ENCODE measurements around the gene RDH14.
A peak's percentile ranks its signal among the peaks of the same experiment; 100 is the strongest.

RDH14 gene

DNA sequence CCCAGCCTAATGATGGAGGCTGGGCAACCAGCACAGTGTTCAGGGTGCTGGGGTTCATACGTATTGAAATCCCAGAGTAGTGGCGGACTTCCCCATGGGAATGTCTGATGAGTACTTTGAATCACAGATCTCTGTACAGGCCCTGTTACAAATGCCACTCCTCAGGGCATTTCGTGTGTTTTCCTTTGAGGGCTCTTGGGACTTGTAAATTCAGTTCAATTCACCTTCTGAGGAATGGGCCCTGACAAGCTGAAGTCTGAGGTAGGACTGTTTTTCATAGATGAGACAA, 288 bp upstream of the RDH14 start:
- DNase-seq (ENCODE audit: low read depth): no peak

DNA sequence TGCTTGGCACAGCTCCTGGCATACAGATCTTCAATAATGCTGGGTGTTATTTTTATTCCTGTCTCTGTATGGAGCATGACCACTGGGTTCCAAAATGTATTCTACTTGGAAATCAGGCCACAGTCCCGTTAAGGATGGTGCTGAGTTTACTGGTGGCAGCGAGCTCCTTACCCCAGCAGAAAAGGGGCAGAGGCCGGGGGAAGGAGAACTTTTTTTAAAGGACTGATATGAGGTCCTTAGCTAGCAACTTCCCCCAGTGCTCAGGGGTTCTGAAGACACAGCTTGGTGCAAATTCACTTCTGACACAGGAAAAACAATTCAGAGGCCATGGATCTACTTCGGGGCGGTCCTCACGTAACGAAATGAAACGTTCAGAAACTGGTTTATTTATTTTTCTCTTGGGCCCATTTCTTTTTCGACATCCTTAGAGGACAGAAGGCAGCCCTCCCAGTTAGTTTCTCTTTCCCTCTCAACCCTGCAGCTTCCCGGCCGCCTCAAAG, 872 bp downstream of the RDH14 start:
- DNase-seq (ENCODE audit: low read depth): no peak

DNA sequence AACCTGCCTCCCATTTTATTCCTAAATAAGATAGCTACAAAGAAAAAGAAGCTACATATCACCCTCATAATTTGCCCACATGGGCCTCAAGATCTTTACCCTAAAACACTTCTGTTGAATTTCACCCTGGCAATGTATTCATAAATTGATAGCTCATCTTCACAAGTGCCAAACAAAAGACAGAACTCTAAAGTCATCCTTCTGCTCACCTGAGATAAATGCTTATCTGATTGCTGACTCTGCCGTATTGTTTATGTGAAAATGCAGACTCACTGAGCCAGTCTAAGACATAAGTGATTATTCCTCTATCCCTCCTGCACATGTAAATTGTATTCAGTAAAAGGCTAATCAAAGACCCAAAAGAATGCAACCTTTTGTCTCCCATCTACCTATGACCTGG, 2.0 kb downstream of the RDH14 start:
- no peak for DNase-seq (ENCODE audit: low read depth)

DNA sequence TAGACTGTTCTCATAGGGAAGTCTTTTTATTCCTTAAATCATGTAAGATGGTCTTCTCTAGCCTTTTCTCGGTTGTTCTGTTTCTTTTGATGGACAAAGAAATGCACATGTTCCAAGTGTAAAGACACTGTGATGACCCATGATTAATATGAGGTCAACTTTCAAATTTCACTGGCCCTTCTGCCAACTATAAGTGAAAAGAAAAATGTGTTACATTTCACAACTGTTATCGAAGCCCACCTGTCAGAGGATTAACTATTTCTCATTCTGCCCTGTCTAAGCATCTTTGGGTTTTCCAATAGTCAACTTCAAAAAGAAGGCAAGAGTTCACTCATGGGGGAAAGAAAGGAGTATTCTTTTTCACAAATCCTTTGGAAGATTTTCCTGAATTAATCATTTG, 3.3 kb downstream of the RDH14 start:
- DNase-seq (ENCODE audit: low read depth): no peak

DNA sequence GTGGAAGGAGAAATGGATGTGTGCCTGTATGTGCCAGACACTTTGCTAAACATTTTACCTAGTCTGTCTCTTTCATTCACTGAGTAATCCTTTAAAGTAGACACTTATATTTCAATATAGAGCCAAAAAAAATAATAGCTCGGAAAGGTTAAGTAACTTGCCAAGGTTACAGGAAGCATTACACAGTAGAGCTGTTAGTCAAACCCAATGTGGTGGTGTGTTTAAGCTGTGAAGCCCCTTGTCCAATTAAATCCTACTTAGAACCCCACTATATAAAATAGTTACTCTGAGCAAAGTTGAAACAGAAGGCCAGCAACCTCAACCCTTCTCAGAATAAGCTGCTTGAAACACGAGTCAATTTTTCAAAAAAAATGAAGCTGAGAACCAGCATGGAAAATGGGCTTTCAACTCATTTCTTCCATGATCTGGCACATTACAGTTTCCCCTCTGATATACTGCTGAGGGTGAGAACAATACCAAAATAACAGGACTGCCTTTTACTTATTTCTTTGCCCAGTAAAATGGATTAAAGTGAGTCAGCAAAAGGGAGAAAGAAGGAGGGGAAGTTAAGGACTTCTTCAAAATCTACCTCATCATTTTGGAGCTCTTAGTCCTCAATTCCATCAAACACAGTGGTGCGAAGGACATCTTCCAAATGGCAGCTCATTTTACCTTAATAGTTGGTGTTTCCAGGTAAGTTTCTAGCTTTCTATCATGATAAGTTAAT, 7.9 kb downstream of the RDH14 start:
- DNase-seq (ENCODE audit: low read depth): no peak

DNA sequence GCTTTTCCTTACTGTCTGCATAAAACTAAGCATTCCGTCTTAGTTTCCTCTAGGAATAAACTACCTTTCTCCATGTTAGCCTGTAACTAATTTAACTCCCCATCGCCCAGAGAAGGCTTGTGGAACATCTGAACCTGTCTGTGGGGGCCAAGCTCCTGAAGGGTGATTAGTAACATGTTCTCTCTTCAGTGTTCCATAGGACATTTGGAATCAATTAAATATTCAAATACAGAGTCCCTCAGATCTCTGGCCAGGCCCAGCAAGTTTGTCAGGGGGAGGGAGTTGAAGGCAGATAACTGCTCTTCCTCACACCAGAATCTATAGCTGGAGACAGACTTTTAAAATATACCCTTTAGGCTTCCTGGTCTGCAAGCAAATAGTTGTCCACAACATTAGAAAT, 8.8 kb downstream of the RDH14 start:
- DNase-seq (ENCODE audit: low read depth): no peak

DNA sequence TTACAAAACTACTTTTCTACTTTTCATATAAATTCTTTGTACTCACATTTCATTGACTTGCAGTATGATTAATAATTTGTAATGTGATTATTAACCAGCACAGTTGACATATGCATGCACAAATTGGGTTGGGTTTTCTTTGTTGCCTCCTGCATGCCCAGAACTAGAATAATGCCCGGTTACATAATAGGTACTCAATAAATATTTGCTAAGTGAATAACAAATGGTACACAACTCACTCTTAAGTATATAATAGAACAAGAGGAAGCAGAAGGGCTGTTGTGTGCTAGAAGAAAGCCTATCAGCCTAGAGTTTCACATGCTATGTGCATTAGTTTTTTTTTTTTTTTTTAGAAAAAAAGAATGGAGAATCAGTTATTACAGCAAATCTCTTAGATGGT, 9.3 kb downstream of the RDH14 start:
- no peak for DNase-seq (ENCODE audit: low read depth)

DNA sequence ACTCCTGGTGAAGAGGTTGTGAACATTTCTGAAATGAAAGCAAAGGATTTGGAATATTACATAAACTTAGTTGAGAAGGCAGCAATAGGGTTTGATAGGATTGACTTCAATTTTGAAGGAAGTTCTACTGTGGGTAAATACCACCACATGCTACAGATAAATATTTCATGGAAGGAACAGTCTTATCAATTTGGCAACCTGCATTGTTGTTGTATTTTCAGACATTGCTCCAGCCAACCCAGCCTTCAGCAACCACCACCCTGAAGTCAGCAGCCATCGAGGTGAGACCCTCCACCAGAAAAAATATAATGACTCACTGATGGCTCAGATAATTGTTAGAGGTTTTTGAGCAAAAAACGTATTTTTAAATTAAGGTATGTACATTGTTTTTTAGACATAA, 10.0 kb downstream of the RDH14 start:
- DNase-seq (ENCODE audit: low read depth): no peak

DNA sequence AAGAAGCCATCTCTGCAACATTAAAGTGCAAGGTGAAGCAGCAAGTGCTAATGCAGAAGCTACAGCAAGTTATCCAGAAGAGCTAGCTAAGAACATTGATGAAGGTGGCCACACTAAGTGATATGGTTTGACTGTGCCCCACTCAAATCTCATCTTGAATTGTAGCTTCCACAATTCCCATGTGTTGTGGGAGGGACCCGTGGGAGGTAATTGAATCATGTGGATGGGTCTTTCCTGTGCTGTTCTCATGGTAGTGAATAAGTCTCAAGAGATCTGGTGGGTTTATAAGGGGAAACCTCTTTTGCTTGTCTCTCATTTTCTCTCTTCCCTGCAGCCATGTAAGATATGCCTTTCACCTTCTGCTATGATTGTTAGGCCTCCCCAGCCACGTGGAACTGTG, 11.4 kb downstream of the RDH14 start:
- no peak for DNase-seq (ENCODE audit: low read depth)

DNA sequence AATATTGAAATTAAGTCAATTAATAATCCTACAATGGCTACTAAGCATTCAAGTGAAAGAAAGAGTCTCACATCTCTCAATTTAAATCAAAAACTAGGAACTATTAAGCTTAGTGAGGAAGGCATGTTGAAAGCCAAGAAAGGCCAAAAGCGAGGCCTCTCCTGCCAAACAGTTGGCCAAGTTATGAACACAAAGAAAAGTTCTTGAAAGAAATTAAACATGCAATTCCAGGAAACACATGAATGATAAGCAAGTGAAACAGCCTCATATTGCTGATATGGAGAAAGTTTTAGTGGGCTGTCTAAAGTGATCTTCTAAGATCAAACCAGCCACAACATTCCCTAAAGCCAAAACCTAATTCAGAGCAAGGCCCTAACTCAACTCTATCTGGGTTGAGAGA, 11.8 kb downstream of the RDH14 start:
- no peak for DNase-seq (ENCODE audit: low read depth)

DNA sequence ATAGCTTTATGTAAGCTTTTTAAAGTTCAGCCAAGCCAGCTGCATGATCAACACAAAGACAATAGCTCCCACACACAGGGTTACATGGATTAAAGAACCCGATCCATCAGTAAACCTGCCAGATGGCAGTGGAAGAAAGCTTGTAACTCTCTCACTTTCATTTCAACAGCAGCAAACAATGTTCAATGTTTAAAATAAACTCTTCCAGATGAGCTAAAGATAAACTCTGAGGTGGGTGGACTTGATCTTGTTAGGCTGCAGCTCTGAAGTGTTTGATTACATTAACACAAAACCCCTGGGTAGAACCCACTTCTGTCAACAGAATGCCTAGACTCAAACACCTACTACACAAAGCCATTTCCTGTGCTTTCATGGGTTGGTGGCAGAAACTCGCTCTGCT, 13.9 kb downstream of the RDH14 start:
- DNase-seq (ENCODE audit: low read depth): no peak

DNA sequence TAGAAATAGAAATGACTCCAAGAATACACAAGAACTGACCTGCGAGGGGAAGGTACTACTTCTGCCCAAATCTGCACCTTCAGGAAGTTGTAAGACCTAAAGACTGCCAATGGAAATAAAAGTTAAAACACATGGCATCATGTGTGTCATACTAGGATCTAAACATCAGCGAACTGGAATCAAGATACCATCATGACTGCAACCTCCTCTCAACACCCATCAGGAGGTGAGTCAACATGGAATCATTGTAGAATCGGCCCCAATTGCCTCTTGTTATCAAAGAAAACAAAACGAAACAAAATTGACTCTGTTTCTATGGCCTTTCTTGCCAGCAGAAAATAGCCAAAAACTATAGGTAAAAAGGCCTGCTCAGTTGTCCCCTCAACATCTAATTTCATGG, 15.1 kb downstream of the RDH14 start:
- peak; percentile 13 for DNase-seq (ENCODE audit: low read depth)

DNA sequence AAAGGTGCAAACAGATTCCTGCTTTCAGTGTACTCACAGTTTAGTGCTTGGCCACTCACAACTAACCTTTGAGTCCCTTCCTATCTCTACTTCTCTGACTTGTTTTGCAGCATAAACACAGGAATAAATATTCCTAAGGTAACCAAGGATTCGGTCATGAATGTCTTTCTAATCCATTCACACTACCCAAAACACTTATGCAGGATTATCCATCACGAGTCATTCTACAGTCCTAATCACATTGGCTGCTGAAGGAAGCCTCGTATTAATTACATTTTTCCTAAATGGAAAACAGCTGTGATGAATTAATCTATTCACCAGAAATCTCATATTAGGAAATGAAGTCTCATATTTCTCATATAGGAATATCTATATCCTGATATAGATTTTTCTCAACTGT, 16.3 kb downstream of the RDH14 start:
- no peak for DNase-seq (ENCODE audit: low read depth)

DNA sequence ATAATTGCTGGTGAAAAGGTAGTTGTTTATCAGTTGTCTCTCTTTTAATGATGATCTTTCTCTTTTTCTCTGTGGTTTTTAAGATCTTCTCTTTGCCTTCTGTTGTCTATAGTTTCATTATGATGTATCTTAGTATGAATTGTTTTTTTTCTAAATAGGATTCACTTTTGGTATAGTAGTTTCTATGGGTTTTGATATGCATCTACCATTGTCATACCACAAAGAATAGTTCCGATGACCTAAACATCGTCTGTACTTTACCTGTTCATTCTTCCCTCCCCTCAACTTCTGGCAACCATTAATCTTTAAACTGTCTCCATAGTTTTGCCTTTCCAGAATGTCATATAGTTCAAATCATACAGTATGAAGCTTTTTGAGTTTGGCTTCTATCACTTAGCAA, 19.6 kb downstream of the RDH14 start:
- DNase-seq (ENCODE audit: low read depth): no peak

DNA sequence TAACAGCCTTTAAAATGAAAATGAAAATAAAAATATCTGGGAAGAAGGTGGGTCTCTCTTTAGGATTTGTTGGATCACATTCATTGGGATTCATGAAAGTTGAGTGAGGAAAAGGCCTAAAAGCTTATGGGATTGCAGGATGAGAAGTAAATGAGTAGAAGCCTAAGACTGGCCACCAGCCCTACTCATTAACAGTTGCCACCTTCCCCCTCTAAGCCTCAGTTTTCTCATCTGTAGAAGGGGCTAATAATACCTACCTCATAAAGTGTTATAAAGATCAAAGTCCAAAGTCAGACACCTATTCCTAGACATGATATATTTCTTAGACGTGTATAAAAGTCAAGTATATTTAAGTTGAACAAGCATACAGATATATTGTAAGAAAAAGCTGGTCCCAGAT, 23.8 kb downstream of the RDH14 start:
- no peak for DNase-seq (ENCODE audit: low read depth)

DNA sequence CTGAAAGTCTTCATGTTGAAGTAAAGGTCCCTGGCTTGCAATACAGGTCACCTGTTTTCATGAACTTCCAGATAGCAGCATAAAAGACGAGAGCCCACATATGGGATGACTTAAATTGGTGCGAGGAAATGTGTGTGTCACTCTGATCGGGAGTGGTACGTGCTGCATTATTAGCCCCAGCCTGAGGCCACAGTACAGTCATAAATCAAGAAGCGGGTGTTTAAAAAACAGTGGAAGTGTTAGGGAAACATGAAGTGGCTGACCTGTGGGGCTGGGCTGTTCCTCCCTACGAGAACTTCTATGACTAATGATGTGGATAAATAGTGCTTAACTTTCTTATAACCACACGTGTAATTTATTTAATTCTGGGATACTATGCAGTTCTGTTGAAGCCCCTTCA, 24.4 kb downstream of the RDH14 start:
- peak; percentile 29 for DNase-seq (ENCODE audit: low read depth)

DNA sequence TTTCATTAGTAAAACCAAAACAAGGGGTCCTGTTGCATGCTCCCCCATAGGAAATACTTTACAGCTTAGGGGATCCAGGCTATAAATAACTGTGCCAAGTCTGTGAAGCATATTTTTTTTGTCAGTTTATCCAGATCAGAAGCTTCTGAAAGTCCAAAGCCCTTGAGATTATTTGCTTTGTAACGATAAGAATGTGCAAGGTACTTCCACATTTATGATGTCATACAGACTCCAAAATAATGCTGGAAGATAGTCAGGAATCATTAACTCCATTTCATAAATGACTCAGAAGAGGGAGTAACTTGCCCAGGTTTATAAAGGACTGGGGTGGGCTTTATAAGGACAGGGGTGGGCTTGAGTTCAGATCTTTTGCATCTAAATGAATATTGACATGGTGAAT, 29.3 kb downstream of the RDH14 start:
- DNase-seq (ENCODE audit: low read depth): no peak

DNA sequence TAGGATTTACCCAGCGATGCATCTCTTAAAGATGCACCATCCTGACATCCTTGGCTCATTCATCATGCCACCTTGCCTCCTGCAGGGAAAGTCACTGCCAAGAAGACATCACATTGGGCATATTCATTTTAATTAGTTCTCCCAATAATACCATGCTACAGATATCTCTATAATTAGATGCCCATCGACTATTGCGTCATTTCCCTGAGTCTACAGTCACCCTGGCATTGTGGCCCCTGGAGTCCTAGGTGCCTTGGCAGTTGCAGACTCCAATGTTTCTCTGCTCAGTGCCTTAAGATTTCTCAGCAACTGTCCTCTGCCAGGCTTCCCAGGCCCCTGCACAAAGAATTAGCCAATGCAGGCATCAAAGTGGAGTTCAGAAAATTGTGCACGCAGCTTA, 32.6 kb downstream of the RDH14 start:
- no peak for DNase-seq (ENCODE audit: low read depth)

DNA sequence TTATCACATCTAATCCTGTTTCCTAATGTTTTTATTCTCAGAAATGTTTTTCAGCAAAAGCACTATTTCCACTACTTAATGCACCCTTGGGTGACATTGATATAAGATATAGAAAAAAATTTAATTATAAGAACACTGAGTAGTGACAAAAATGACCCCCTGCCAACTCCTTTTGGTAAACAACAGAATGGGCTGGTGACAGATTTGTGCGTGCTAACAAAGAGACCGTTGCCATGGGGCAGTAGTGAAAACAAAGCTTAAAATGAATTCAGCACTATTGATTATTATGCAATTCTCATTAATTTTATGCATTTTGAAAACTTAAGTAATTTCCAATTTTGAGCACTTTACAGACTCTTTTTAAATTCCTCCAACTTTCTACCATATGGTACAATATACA, 33.1 kb downstream of the RDH14 start:
- DNase-seq (ENCODE audit: low read depth): no peak

DNA sequence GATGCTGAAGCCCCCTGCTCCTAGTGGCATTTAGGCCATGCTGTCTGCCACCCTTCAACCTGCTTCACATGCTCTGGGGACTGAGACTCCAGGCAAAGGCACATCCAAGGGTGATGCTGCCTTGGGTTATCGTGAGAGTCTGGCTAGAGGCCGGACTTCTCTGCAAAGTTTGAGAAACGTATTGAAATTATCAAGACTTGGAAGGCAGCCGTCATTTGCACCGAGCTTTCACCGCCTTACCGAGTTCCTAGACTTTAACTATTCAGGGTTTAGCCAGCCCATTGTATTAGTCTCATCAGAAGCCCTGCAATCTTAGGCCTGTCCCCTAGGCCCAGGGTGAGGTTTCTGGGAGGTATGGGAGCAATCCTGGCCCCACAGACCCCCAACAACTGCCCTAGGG, 34.0 kb downstream of the RDH14 start:
- DNase-seq (ENCODE audit: low read depth): no peak

DNA sequence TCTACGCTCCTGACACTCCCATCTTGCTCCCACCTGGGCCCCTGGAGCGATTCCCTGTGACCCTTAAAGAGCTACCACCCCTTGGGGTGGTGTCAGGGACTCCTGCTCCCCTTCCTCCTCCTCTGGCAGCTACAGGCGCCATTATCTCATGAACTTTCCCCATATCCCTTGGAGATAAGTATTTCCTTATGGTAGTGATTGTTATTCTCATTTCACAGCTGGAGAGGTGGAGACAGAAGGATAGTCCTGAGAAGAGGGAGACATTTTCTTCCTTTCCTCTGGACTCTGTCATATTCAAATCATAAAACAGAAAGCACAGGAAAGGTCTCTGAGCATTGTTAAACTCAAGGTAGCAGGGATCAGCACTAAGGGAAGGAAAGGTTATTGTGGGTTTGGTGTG, 34.6 kb downstream of the RDH14 start:
- no peak for DNase-seq (ENCODE audit: low read depth)

DNA sequence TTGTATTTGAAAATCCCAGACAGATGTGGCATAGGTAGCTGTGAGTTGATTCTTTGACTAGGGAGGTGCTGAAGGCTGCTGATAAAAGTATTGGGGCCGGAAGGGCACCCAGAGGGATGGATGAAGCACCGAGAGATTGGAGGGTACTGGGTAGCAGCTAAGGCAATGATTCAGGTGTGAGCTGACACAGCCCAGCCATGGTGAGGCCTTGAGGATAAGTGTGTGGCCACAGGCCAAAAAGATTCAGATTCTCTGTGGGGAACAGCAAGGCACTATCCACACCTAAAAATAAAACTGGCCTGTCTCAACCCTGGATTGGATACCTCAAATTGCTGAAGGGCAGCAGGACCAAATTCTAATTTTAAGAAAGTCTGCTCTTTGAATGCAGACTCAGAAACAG, 35.2 kb downstream of the RDH14 start:
- no peak for DNase-seq (ENCODE audit: low read depth)

DNA sequence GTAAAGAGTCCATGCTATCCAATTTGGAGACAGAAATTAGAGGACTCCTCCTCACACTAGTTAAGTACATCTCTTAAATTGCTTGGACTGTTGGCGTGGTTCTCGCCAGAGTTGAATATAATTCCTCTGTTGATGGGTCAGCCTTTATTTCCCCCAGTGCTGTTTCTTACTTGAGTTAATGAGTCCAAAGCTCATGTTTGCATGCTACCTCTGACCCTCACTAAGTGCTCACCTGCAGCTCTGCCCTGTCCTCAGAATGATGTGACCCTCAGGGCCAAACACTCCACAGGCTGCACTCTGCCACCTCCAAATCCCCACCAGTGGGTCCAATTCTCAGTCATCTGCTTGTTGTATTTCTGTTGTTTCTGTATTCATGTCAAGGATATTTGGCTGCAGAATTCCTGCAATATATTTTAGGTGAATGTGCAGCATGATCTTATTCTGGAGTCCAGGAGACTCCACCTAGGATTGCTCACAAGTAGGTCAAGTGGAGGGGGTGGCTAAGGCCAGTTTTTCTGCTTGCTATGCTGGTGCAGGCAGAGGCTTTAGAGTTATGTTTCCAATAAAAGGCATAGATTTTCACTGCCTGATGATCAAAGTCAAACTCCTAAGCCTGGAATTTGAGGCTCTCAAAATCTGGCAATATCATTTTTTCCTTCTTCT, 37.8 kb downstream of the RDH14 start:
- no peak for DNase-seq (ENCODE audit: low read depth)
